ACHN (cell line): ENCODE measurements around the gene CCDC178.
"Not testable (repeated sequence)": the region's sequence is repeated elsewhere in the genome, so short reads cannot be mapped to it uniquely, and the experiment has no call there.

ENCODE experiments used
- DNase-seq: peaks from one replicate; pipeline ENCODE4 v3.0.0-alpha.2; 2015
- in situ Hi-C: cut with HindIII; loops from 2 replicates; pipeline ENCODE4 v1.10.0; 2017; ENCODE audit warnings: low sequenced_read_pairs, low pct_ligation_motif_present, low pct_unique_long_range_greater_than_20kb

Gene CCDC178

DNA sequence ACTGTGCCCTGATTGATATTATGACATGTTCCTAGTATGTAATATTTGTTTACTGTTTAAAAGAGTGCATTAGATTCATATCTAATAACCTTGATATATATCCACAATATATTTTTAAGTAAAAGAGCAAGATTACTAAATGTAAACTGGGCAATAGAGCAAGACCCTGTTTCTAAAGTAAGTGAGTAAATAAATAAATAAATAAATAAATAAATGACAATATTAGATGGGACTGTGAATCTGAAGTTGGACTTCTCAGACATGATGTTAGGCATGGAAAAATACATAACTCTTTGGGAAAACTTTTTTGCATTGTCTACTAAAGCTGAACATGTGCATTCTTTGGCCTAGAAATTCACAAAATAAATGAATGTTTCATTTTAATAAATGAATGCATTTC, 164.7 kb downstream of the CCDC178 start:
- in situ Hi-C loops: no loop called here

DNA sequence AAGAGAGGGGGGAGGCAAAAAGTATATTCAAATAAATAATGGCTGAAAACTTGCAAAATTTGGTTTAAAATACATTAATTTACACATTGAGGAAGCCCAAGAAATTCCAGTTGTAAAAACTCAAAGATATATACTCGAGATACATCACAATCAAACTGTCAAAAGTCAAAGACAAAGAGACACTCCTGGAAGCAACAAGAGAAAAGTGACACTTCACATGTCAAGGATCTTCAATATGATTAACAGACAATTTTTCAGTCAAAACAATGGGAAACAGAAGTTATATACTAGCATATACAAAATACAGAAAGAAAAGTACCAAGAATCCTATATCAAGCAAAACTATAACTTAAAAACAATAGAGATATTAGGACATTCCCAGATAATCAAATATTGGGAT, 170.2 kb downstream of the CCDC178 start:
- in situ Hi-C loops: no loop called here

More for the DNA sequence above, 164.7 kb downstream of the CCDC178 start:
- no peak for DNase-seq

DNA sequence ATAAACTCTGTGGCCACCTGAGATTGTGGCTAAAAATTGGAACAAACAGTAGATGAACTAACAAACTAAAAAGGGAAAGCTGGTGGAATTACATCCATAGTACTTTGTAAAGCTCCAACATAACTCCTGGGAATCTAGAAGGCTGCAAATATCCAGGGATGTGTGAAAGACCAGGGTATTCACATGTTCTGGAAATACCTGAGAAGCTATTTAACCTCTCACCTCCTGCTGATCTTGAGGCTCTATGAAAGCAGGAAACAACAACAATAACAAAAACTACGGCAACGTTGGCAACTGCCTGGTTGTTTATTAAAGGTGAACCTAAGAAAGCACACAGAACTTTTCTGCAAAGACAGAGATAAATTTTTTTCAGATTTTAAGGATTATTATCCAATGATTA, 171.3 kb downstream of the CCDC178 start:
- in situ Hi-C loops: no loop called here
- DNase-seq: no peak

More for the DNA sequence above, 170.2 kb downstream of the CCDC178 start:
- no peak for DNase-seq

DNA sequence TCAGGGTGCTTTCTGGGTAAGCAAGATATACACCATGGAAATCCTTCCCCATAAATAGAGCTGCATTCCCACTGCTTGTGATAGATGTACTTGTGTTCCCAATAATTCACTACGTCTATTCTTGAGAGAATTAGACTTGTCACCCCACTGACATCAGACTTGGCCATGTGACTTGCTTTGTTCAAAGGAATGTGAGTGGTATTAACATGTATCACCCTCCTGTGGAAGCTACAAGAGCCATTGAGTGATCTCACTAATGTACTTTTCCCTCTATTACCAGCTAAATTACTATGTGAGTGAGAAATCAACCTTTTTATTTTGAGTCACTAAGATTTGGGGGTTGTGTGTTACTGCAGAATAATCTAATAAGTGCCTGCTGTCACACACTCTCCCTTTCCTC, 176.0 kb downstream of the CCDC178 start:
- no peak for DNase-seq
- in situ Hi-C loops: no loop called here

DNA sequence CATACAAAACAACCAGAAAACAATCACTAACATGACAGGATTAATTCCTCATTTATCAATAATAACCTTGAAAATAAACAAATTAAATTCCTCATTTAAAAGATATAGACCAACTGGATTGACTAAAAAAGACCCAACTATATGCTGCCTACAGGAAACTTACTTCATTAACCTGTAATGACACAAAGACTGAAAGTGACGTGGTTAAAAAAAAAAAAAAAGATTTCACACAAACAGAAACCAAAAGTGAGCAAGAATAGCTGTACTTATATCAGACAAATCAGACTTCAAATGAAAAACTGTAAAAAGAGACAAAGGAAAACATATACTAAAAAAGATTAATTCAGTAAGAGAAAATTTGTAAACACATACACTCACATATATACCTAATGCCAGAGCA, 201.2 kb downstream of the CCDC178 start:
- no peak for DNase-seq
- in situ Hi-C loops: no loop called here

DNA sequence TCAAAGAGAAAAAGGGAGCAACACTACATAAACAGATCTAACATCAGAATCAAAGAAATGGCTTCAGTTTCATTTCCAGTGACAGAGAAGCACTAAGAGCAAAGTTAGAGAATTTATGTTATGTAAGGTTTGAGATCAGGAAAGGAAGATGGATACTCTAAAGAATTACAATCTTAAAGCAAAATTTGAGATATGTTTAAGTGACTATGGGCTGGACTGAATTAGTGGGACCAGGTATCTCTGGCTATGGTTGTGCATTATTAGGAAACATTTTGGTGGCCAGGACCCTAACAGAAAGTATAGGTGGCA, 208.2 kb downstream of the CCDC178 start:
- DNase-seq: no peak
- in situ Hi-C loops: no loop called here

DNA sequence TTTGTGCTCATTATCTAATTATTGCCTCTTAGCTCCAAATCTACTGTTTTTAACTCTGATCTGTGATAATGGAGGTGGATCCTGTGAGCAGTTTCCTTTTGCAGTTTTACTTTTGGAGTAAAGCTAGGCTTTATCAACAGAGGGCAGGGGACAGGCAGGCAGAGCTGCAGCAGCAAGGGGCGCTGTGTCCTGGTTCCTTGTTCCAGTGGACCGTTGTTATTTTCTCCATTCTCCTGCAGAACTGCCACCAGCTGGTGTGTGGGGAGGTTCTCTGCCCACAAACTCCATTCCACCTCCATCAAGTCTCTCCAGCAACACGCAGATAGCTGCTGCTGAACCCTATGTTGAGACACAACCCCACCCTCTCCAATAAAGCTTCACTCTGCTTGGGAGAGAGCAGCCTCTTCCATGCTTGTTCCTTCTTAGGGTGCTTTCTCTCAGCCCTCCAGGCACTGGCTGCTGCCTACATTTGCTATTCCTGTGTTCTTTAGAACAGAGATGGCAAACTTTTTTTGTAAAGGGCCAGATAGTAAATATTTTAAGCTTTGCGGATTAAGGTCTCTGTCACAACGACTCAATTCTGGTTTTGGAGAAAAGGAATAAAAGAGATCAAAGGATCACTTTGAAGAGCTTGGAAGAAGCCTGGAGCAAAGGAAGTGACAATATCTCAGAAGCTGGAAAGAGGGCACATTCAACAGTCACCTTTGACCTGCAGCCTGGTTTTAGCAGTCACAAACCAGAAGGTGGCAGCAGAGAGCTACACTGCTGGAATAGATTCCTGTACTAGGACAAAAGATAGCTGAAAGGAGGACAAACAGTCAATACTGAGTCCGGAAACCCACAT, 208.8 kb downstream of the CCDC178 start:
- peak; percentile 62 for DNase-seq
- in situ Hi-C loops: no loop called here

DNA sequence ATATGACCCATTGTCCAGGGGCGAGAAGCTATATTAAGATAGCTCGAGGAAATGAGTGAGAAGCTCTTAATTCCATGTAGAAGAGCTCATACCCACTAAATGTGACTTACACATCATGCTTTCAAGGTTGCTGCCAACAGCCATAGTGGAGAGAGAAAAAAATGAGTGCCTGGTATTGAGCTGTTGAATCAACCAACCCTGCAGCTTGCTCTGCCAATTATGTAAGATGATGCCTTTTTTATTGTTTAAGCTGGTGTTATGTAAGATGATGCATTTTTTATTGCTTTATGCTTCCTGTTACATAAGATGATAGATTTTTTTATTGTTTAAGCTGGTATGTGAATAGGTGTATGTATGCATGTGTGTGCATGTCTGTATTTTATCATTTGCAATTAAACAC, 228.2 kb downstream of the CCDC178 start:
- in situ Hi-C loops: no loop called here
- DNase-seq: no peak

DNA sequence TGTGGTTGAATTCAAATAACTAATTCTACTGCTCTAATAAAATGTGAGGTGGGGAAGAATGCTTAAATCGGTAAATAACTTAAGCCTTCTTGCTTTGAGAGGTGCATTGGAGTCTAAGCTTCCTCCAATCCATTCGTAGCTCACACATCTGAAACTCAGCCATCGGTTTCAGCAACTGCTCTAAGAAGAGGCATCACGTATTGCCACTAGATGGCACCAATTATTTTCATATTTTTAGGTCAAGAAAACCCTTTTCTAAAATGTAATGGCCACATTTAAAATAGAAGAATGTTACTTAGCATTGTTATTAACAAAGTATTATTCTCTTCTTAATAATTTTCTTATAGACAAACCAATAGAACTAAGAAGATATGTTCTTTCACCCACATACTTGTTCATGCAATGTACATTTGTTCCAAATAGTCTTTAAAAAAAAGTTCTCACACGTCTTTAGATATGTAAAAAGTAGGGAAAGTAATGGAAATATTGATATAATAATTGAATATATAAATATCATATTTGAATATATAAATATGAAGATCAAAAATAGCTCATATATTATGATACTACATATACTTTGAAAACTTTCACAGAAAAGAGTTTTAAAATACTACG, 229.8 kb downstream of the CCDC178 start:
- peak; percentile 24 for DNase-seq
- in situ Hi-C loops: no loop called here

DNA sequence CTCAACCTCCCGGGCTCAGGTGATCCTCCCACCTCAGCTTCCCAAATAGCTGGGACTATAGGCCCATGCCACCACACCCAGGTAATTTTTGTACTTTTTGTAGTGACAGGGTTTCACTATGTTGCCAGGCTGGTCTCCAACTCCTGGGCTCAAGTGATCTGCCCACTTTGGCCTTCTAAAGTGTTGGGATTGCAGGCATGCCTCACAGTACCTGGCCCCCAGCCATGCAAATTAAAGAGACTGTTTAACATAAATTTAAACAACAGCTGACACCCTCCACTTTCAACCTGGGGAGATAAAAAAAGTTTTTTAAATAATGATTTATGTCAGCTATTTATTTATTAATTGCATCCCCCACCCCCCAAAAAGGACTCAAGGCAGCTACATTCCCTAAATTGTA, 234.7 kb downstream of the CCDC178 start:
- in situ Hi-C loops: no loop called here
- DNase-seq: no peak

DNA sequence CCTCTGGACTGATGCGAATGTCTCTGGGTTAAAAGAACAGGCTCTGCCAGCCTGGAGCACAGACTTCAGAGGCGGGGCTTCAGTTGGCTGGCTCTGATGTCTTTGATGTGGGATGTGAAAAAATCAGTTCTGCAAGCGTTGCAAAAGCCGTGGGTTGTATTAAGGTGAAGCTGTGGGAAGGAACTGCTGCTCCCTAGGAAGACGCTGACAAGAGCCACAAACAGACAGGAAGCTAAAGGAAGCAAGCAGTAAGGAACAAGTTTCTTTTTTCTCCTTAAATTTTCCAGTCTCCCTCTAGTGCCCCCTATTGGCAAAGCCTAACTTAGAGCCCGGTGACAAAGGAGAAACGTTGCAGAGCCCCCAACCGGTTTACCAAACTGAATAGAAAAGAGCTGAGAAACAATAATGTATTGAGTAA, 239.0 kb downstream of the CCDC178 start:
- peak; percentile 28 for DNase-seq
- in situ Hi-C loops: no loop called here

DNA sequence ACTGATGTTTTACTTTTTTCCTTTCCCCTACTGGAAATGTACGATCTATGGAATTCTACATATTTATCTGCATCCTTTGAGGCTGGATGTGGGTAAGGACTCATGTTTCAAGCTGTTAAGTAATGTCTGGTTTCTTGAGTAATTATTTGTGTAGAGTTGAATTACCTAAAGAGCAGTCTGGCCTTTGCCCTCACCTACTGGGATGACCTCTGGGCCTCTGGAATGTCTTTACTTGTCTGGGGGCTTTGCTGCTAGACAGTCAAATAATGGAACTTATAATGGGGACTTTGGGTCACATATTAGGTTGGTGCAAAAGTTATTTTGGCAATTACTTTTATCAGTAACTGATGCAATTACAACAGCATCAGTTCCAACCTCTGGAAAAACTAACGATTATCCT, 244.7 kb downstream of the CCDC178 start:
- DNase-seq: no peak
- in situ Hi-C loops: no loop called here

DNA sequence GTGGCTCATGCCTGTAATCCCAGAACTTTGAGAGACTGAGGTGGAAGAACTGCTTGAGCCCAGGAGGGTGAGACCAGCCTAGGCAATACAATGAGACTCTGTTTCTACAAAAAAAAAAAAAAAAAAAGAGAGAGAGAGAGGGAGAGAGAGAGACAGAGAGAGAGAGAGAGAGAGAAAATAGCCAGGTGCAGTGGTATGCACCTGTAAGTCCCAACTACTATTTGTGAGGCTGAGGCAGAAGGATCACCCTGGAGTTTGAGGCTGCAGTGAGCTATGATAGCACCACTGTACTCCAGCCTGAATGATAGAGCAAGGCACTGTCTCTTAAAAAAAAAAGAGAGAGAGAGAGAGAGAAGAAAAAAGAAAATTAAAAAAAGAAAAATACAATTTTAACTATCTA, 245.7 kb downstream of the CCDC178 start:
- DNase-seq: no peak
- in situ Hi-C loops: no loop called here

DNA sequence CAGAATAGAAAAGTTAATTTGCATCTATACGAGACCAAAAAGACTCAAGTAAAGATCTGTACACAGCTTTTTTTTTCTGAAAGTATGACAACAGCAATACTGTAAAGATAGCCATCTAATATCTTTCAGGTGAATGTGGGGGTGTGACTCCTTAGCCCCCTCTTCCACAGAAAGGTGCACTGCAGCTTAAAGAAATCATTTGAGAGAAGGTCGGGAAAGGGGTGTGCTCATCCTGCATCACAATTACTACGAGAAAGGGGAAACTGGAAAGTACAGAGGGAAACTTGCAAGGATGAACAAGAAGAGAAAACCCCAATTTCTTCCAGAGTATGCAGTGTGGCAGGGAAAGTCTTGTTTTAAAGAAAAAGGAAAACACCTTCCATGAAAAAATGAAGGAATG, 255.6 kb downstream of the CCDC178 start:
- DNase-seq: no peak
- in situ Hi-C loops: no loop called here

DNA sequence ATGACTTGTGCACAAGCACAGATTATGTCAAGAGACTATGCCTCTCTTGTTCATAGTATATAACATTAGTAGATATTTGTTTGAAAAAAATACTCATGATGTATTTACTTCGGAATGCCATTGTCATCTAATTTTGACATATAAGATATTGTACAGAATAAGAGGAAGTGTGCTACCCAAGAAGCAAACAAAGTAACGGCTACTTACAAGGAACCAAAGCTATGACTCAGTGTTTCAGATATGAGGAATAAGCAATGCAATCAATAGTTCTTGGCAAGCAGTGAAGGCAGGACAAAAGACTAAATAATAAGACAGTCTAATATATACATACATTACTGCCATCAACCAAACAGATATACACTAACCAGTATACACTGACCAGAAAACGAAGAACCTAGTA, 256.3 kb downstream of the CCDC178 start:
- no peak for DNase-seq
- in situ Hi-C loops: no loop called here

DNA sequence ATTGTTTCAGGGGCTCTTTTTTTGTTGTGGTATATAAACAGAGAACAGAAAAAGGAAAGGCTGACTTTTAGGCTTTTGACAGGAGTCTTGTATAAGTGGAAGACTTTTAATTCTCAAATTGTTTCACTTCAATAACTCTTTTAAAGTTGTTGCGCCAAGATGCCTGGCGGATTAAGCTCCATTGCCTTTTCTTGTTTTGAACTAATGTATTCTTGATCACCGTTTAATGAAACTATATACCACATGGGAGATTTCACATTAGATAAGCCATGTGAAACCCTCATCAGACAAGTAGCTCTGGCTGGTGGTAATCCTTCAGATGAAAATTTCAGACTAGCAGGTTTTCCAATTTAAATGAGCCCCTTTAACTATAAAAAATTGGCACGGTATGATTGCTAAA, 257.4 kb downstream of the CCDC178 start:
- no peak for DNase-seq
- in situ Hi-C loops: no loop called here

DNA sequence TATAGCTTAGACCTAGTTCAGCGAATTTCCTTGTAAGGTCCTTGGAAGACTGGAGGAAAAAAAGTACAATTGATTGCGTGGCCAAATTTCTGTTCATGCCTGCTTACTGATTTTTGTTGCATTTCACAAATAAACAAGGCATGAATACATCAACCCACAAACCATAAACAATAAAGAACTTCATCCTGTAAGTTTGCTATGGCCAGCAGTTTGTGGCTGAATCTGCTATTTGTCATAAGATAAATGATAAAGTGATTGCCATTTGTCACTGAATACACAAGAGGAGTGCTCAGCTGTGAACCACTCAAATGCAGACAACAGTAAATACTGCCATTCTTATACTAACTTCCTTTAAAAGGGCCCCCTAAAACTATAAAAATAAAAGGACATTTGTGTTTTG, 259.5 kb downstream of the CCDC178 start:
- in situ Hi-C loops: no loop called here
- no peak for DNase-seq

DNA sequence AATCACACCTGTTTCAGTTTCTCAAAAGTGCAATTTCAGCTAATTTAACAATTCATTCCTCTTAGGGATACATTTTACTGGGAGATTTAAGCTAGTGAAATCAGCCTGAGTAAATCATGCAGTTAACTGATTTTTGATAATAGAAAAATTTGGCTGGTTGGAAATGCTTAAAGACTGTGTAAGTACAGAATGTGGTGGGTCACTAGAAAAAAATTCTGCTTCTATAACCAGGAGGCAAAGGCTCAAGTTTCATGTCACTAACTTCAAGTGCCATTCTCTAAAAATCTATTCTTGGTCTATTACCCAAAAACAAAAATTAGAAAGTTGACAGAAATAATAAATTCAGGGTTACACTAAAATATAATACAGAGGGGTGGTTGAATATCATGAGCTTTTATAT, 271.3 kb downstream of the CCDC178 start:
- in situ Hi-C loops: no loop called here
- DNase-seq: no peak

DNA sequence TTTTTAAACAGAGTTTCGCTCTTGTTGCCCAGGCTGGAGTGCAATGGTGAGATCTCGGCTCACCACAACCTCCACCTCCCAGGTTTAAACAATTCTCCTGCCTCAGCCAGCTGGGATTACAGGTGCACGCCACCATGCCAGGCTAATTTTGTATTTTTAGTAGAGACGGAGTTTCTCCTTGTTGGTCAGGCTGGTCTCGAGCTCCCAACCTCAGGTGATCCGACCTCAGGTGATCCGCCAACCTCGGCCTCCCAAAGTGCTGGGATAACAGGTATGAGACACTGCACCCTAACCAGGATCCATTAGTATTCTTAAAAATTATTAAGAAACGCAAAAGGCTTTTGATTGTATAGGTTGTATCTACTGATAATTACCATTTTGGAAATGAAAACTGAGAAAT, 276.4 kb downstream of the CCDC178 start:
- in situ Hi-C loops, DNase-seq: not testable (repeated sequence)

DNA sequence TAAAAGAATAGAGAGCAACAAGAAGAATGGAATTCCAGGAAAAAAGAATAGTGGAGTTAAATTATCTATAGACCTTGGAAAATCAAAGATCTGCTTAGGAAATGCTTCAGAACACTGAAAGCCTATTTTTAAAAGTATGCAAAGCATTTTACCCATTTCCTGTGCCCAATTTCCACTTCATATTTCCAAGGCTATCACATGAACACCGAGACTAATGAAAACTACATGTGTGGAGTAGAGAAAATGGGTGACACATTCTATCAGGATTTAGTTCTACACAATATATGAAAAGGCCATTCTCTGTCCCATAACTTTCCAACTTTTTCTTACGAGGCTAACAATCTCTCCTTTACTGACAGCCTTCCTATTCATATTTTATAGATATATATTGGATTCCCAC, 279.4 kb downstream of the CCDC178 start:
- in situ Hi-C loops: no loop called here
- no peak for DNase-seq
